ENCODE results near the gene SPX. TPM values are rescaled to one million over a fixed set of nuclear protein-coding genes. Genes with fewer than 3 reads are reported as not detected.

SPX gene
- total and polyA plus RNA-seq, 9 donors, result 0.16 to 1.1 (median 0.23) TPM; not detected in 3

- Histone ChIP-seq H3K27me3 (no peaks in the 10 kb centered on the region), H3K4me1 (ENCODE audit: insufficient read depth) (no peaks in the 10 kb centered on the region), H3K27ac (no peak overlapping the region), H3K36me3 (no peaks in the 10 kb centered on the region), H3K9me3 (no peaks in the 10 kb centered on the region), H3K4me3 (no peak overlapping the region)
- no peak for DNase-seq
- TF ChIP-seq EP300 (IDR thresholded peaks at IDR 0.05) (no peak), POLR2A (IDR thresholded peaks at IDR 0.05) (no peak), CTCF (IDR thresholded peaks at IDR 0.05) (no peak)
- intact Hi-C loops (cut with DNase I), result no loop called here
Observed at GRCh38 chr12:21485998-21486397, 40.1 kb upstream of the SPX start.

- no peak overlapping the region for H3K4me3 ChIP-seq
- H3K4me1 ChIP-seq (ENCODE audit: insufficient read depth), result peaks cover 7% of the 10 kb centered on the region
- TF ChIP-seq CTCF (IDR thresholded peaks at IDR 0.05) (no peak), EP300 (IDR thresholded peaks at IDR 0.05) (no peak), POLR2A (IDR thresholded peaks at IDR 0.05) (no peak)
- H3K9me3 ChIP-seq, result no peaks in the 10 kb centered on the region
- intact Hi-C loops (cut with DNase I), result no loop called here
- no peaks in the 10 kb centered on the region for H3K27me3 ChIP-seq
- H3K27ac ChIP-seq, result no peak overlapping the region
- no peaks in the 10 kb centered on the region for H3K36me3 ChIP-seq
- DNase-seq, result no peak
- WGBS, 3 donors, result 77% methylated on average over 2 of the region's 2 CpGs
Observed at GRCh38 chr12:21499765-21500164, 26.3 kb upstream of the SPX start.

- no peak for DNase-seq
- intact Hi-C loops (cut with DNase I), result no loop called here
Observed at GRCh38 chr12:21500786-21501257, 25.3 kb upstream of the SPX start.

GRCh38 chr12:21501258-21502163 lies 24.6 kb upstream of the SPX start, which contains the start of the genes GOLT1B and RECQL:
GOLT1B (plus strand) TSS chr12:21501789; CDS start chr12:21501924, 135 bp downstream.
RECQL (minus strand) TSS chr12:21501635; CDS start chr12:21499570, 2,065 bp downstream.
- H3K36me3 ChIP-seq, result no peaks in the 10 kb centered on the region
- intact Hi-C loops (cut with DNase I), result no loop called here
- H3K4me1 ChIP-seq (ENCODE audit: insufficient read depth), result peaks cover 7% of the 10 kb centered on the region
- H3K27ac ChIP-seq, result peak within 1 kb of the TSS; percentile 31 to 78
- 0% methylated on average over 57 to 61 of the region's 61 CpGs for WGBS, 3 donors
- no peak for TF ChIP-seq EP300 (IDR thresholded peaks at IDR 0.05)
- TF ChIP-seq CTCF (IDR thresholded peaks at IDR 0.05), result peak in 1 of 3 donors; percentile 11
- peak; percentile 46 for TF ChIP-seq POLR2A (IDR thresholded peaks at IDR 0.05)
- H3K27me3 ChIP-seq, result no peaks in the 10 kb centered on the region
- no peaks in the 10 kb centered on the region for H3K9me3 ChIP-seq
- DNase-seq, result peak; percentile 86 to 94 (median 88)
- H3K4me3 ChIP-seq, result peak within 1 kb of the TSS; percentile 95

More at GRCh38 chr12:21500786-21501257, 25.3 kb upstream of the SPX start:
- 3 to 6% (median 3%) methylated on average over 8 of the region's 8 CpGs for WGBS, 3 donors
- Histone ChIP-seq H3K4me3 (peak overlapping the region; percentile 95), H3K27me3 (no peaks in the 10 kb centered on the region), H3K9me3 (no peaks in the 10 kb centered on the region), H3K27ac (peak overlapping the region in 1 of 2 donors; percentile 78), H3K36me3 (no peaks in the 10 kb centered on the region), H3K4me1 (ENCODE audit: insufficient read depth) (peaks cover 7% of the 10 kb centered on the region)
- TF ChIP-seq EP300 (IDR thresholded peaks at IDR 0.05) (no peak), POLR2A (IDR thresholded peaks at IDR 0.05) (no peak), CTCF (IDR thresholded peaks at IDR 0.05) (no peak)

Data from ovary (tissue), 9 donors.